Measurements from ENCODE around the gene THBD.

THBD gene

DNA sequence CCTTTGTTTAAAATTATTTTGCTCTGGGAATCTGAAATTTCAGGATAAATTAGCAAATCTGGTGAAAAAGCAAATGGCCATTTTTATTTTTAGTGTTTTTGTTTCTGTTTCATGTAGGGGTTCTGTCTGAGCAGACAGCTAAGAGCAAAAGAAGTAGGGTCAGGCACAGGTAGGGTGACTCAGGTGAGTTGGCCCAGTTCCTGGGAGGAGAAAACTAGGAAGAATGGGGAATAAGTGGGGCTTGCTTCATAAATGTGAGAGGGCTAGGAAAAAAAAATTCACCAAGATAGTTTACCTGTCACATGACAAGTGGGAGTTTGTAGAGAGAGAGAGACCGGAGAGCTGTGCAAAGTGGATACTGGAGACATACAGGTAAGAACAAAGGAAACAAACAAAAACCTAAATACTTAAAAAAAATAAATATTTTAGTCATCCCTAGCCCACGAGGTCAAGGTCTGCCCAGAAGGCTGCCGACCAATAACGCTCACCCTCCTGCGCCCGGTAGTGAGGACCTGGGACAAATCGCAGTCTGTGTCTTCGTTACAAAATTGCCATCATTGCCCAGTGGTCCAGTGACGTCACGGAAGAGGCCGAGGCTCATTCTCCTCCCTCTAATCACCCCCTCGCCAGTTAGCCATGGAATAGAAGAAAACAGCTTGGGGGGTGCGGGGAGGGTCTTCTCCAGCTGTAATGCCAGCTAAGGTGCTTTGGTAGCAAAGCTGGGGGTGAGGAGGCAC lies 2.3 kb downstream of the THBD start:
- Histone ChIP-seq H3K9me3 (ENCODE audit: control insufficient read depth, low read length) (no peaks in the 10 kb centered on the region), H3K4me1 (ENCODE audit: control insufficient read depth, insufficient read depth, low read length, poor library complexity, severe bottlenecking) (peaks cover 8% of the 10 kb centered on the region), H3K27ac (ENCODE audit: low read depth, low read length, severe bottlenecking) (no peak overlapping the region), H3K36me3 (ENCODE audit: control insufficient read depth, insufficient read depth, low read length) (peaks cover 2% of the 10 kb centered on the region), H3K4me3 (ENCODE audit: extremely low read depth, insufficient read depth, low read length, poor library complexity, severe bottlenecking) (peak overlapping the region; percentile 59)
- 82% methylated on average over 7 to 9 of the region's 13 CpGs for whole genome bisulfite sequencing, 2 experiments (ENCODE audit: insufficient coverage in 2 of 2)

DNA sequence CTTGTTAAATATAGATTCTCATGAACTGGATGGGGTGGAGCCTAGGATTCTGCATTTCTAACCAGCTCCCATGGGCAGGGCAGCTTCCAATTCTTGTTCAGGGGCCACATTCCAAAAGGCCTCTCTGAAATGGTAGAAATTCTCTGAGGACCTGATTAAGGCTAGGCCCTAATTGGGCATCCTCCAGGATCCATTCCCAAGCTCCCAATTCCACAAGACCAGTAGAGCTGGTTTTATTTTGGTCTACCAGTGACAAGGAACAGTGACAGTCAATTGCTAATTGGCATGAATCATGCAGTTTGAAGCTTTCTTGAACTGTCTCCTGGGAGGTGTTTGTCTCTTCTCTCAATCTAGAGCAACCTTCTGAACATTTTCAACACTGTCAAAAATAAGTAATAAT lies 3.0 kb downstream of the THBD start:
- H3K27ac ChIP-seq (ENCODE audit: low read depth, low read length, severe bottlenecking), result no peak overlapping the region
- peak overlapping the region; percentile 14 for H3K4me3 ChIP-seq (ENCODE audit: extremely low read depth, insufficient read depth, low read length, poor library complexity, severe bottlenecking)
- peaks cover 4% of the 10 kb centered on the region for H3K4me1 ChIP-seq (ENCODE audit: control insufficient read depth, insufficient read depth, low read length, poor library complexity, severe bottlenecking)
- no peaks in the 10 kb centered on the region for H3K9me3 ChIP-seq (ENCODE audit: control insufficient read depth, low read length)
- H3K36me3 ChIP-seq (ENCODE audit: control insufficient read depth, insufficient read depth, low read length), result peaks cover 2% of the 10 kb centered on the region

DNA sequence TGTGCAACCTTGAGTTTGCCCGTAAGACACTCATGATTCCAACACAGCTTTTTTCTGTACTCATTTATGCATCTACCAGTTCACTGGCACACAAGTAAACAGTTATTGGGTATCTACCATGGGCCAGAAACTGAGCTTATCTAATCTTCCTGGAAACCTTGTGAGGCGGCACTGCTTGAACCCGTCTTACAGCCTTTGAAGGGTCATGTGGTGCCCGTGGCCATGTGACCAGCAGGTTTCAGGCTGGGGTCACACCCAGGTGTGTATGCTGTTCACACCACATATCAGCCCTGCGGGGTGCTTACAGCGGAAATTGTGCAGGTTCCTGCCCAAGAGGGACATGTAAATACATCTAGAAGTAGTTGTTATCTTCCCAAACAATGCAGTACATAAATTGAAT lies 6.1 kb downstream of the THBD start:
- Histone ChIP-seq H3K4me3 (ENCODE audit: extremely low read depth, insufficient read depth, low read length, poor library complexity, severe bottlenecking) (no peak overlapping the region), H3K27ac (ENCODE audit: low read depth, low read length, severe bottlenecking) (no peak overlapping the region), H3K9me3 (ENCODE audit: control insufficient read depth, low read length) (no peaks in the 10 kb centered on the region), H3K36me3 (ENCODE audit: control insufficient read depth, insufficient read depth, low read length) (peaks cover 2% of the 10 kb centered on the region), H3K4me1 (ENCODE audit: control insufficient read depth, insufficient read depth, low read length, poor library complexity, severe bottlenecking) (peaks cover 11% of the 10 kb centered on the region)
- 84 to 91% methylated on average over 5 to 6 of the region's 6 CpGs for WGBS, 2 experiments (ENCODE audit: insufficient coverage in 2 of 2)

DNA sequence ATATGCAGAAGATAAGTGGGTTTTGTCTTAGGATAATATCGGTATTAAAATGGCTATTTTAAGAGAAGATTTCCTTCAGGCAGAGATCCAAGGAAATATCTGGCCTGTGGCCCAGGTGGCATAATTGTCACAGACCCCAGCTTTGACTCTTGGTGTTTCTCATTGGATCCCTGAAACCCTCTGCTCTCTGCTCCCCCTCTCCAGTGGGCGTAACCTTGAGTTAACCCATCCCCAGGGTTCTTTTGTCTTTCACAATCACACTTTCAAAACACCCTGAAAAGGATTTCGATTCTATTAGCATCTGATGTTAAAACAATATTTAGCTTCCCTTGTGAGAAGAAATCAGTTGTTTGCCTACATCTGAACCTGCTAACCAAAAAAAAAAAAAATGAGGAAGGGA lies 7.2 kb downstream of the THBD start:
- Histone ChIP-seq H3K27ac (ENCODE audit: low read depth, low read length, severe bottlenecking) (no peak overlapping the region), H3K9me3 (ENCODE audit: control insufficient read depth, low read length) (no peaks in the 10 kb centered on the region), H3K36me3 (ENCODE audit: control insufficient read depth, insufficient read depth, low read length) (peaks cover 2% of the 10 kb centered on the region), H3K4me1 (ENCODE audit: control insufficient read depth, insufficient read depth, low read length, poor library complexity, severe bottlenecking) (peaks cover 8% of the 10 kb centered on the region), H3K4me3 (ENCODE audit: extremely low read depth, insufficient read depth, low read length, poor library complexity, severe bottlenecking) (no peak overlapping the region)
- WGBS, 2 experiments (ENCODE audit: insufficient coverage in 2 of 2), result 60 to 72% methylated on average over 2 of the region's 3 CpGs

DNA sequence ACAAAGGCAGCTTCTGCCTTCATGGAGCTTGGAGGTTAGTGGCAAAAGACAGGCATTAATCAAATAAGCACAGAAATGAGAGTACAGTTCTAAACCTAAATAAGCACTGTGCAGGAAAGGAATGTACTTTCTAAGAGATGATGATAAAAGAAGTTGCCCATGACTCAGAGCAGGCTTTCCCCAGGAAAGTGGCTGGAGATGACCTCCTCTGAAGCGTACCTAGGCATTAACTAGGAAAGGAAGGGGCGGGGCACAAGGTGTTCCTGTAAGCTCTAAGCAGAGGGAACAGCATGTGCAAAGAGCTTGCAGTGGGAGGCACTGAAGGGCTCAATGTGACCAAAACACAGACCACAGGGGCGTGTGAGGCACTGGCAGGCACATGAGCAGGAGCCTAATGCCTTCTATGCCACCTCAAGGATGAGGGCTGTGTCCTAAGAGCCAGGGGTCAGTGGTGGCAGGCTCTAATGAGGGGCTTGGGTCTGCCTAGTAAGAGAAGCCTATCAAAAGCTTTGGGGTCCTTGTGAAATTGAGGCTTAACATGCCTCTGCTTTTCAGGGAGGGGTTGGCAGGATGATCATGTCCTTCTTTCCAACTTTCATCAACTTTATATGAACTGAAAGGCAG lies 9.5 kb downstream of the THBD start:
- Histone ChIP-seq H3K4me1 (ENCODE audit: control insufficient read depth, insufficient read depth, low read length, poor library complexity, severe bottlenecking) (peaks cover 8% of the 10 kb centered on the region), H3K36me3 (ENCODE audit: control insufficient read depth, insufficient read depth, low read length) (no peaks in the 10 kb centered on the region), H3K9me3 (ENCODE audit: control insufficient read depth, low read length) (no peaks in the 10 kb centered on the region), H3K27ac (ENCODE audit: low read depth, low read length, severe bottlenecking) (no peak overlapping the region), H3K4me3 (ENCODE audit: extremely low read depth, insufficient read depth, low read length, poor library complexity, severe bottlenecking) (no peak overlapping the region)
- WGBS, 2 experiments (ENCODE audit: insufficient coverage in 2 of 2), result 70 to 77% methylated on average over 3 of the region's 3 CpGs

DNA sequence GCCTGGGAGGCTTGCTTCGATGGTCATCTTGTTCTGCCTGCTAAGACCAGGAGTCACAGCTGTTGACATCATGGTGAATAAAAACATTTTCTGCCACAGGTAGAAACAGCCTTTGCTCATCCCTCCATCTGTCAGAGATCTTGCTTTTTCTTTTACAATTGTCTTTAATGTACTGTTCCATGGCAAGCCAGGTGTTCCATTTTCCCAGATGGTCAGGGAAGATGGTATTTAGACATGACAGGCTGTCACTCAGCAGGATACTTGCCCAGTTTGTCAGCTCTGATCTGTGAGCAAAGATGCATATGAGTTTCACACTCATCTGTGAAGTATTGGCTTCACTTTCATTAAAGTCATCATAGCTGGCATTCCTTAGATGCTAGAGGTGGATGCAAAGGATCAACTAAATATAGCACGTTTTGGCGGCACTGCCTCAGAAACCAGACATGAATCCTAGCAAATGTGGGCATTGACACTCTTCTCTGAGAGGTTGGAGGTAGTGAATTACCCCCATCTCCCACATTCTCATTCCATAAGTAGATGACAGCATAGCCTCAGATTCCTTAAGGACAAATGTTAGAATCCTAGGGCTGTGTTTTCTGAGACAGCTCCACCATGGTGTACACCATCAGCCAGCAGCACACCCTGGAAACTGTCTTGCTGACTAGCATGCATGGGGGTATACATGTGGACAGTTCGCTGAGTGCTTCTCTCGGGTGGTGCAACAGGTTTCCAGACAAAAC lies 10.2 kb downstream of the THBD start:
- Histone ChIP-seq H3K4me1 (ENCODE audit: control insufficient read depth, insufficient read depth, low read length, poor library complexity, severe bottlenecking) (peaks cover 8% of the 10 kb centered on the region), H3K27ac (ENCODE audit: low read depth, low read length, severe bottlenecking) (no peak overlapping the region), H3K4me3 (ENCODE audit: extremely low read depth, insufficient read depth, low read length, poor library complexity, severe bottlenecking) (no peak overlapping the region), H3K9me3 (ENCODE audit: control insufficient read depth, low read length) (no peaks in the 10 kb centered on the region), H3K36me3 (ENCODE audit: control insufficient read depth, insufficient read depth, low read length) (no peaks in the 10 kb centered on the region)
- 83 to 94% methylated on average over 2 to 3 of the region's 5 CpGs for WGBS, 2 experiments (ENCODE audit: insufficient coverage in 2 of 2)

DNA sequence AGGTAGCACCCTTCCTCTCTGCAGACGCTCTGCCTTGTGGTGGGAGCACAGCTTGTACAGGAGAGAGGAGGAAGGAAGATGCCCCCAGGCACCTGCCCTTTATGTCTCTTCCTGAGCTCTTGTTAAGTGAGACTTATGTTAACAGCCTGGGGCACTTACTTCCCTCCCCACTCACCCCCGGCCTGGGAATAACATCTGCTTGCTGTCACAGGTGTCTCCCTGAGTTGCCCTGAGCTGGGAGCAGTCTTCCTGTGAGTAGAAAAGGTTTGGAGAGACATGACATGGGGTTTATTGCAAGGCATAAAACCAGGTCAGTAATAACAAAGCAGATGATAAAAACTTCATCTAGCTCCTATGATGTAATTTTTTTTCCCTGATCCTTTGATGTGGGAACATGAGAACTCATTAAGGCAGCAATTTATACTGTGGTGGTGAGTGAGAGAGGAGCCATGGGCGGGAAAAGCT lies 12.4 kb downstream of the THBD start:
- Histone ChIP-seq H3K27ac (ENCODE audit: low read depth, low read length, severe bottlenecking) (no peak overlapping the region), H3K9me3 (ENCODE audit: control insufficient read depth, low read length) (no peaks in the 10 kb centered on the region), H3K4me3 (ENCODE audit: extremely low read depth, insufficient read depth, low read length, poor library complexity, severe bottlenecking) (no peak overlapping the region), H3K4me1 (ENCODE audit: control insufficient read depth, insufficient read depth, low read length, poor library complexity, severe bottlenecking) (peaks cover 8% of the 10 kb centered on the region), H3K36me3 (ENCODE audit: control insufficient read depth, insufficient read depth, low read length) (no peaks in the 10 kb centered on the region)
- WGBS, 2 experiments (ENCODE audit: insufficient coverage in 2 of 2), result 68% methylated on average over 2 of the region's 3 CpGs; no CpG with 5 or more reads in 1 of the 2 experiments

DNA sequence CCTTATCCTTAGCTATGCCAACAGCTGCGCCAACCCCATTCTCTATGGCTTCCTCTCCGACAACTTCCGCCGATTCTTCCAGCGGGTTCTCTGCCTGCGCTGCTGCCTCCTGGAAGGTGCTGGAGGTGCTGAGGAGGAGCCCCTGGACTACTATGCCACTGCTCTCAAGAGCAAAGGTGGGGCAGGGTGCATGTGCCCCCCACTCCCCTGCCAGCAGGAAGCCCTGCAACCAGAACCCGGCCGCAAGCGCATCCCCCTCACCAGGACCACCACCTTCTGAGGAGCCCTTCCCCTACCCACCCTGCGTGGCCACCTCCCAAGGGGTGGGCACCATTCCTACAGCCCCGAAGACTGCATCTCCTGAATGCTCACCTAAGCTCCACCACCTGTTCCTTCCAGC lies 13.1 kb downstream of the THBD start:
- H3K36me3 ChIP-seq (ENCODE audit: control insufficient read depth, insufficient read depth, low read length), result no peaks in the 10 kb centered on the region
- no peak overlapping the region for H3K4me3 ChIP-seq (ENCODE audit: extremely low read depth, insufficient read depth, low read length, poor library complexity, severe bottlenecking)
- no peaks in the 10 kb centered on the region for H3K9me3 ChIP-seq (ENCODE audit: control insufficient read depth, low read length)
- peaks cover 8% of the 10 kb centered on the region for H3K4me1 ChIP-seq (ENCODE audit: control insufficient read depth, insufficient read depth, low read length, poor library complexity, severe bottlenecking)
- H3K27ac ChIP-seq (ENCODE audit: low read depth, low read length, severe bottlenecking), result no peak overlapping the region
- 87 to 95% methylated on average over 6 to 9 of the region's 11 CpGs for WGBS, 2 experiments (ENCODE audit: insufficient coverage in 2 of 2)

DNA sequence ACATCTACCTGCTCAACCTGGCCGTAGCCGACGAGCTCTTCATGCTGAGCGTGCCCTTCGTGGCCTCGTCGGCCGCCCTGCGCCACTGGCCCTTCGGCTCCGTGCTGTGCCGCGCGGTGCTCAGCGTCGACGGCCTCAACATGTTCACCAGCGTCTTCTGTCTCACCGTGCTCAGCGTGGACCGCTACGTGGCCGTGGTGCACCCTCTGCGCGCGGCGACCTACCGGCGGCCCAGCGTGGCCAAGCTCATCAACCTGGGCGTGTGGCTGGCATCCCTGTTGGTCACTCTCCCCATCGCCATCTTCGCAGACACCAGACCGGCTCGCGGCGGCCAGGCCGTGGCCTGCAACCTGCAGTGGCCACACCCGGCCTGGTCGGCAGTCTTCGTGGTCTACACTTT lies 13.7 kb downstream of the THBD start:
- H3K27ac ChIP-seq (ENCODE audit: low read depth, low read length, severe bottlenecking), result no peak overlapping the region
- H3K4me1 ChIP-seq (ENCODE audit: control insufficient read depth, insufficient read depth, low read length, poor library complexity, severe bottlenecking), result peaks cover 8% of the 10 kb centered on the region
- H3K36me3 ChIP-seq (ENCODE audit: control insufficient read depth, insufficient read depth, low read length), result no peaks in the 10 kb centered on the region
- no peaks in the 10 kb centered on the region for H3K9me3 ChIP-seq (ENCODE audit: control insufficient read depth, low read length)
- 95 to 96% methylated on average over 37 of the region's 41 CpGs for WGBS, 2 experiments (ENCODE audit: insufficient coverage in 2 of 2)
- no peak overlapping the region for H3K4me3 ChIP-seq (ENCODE audit: extremely low read depth, insufficient read depth, low read length, poor library complexity, severe bottlenecking)

DNA sequence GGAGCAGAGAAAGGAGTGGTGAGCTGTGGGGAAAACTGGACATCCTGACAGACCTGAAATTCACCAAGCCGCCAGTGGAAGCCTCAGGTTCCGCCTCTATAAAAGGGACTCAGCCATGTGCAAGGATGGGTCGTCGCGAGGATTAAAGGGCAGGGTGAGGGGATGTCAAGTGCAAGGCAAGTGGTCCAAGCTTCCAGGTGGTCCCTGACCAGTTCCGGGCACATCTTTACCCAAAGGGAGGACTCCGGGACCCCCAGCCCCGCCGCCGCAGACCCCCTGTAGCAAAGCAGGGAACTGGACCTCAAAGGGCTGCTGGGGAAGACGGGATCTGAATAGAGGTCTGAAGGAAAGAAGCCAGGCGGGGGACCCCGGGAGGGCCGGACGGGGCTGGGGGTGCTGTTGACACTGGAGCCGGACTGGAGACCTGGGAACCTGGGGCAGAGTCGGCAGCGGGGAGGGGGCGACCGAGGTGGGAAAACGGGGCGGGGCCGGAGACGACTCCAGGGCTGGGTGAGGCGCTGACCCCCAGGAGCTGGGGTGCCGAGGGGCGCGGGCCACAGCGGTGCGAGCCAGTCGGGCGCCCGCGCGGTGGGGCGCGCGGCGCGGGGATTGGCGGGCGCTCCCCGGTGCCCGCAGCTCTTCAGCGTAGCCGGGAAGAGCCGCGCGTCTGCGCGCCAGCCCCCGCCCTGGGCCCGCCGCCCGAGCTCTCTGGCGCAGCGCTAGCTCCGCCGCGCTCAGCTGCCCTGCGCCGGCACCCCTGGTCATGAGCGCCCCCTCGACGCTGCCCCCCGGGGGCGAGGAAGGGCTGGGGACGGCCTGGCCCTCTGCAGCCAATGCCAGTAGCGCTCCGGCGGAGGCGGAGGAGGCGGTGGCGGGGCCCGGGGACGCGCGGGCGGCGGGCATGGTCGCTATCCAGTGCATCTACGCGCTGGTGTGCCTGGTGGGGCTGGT lies 14.5 kb downstream of the THBD start, which contains the start of gene SSTR4:
TSS of gene SSTR4 (plus strand) at position 592 of the 951 bp plus-strand sequence. CDS start at position 764, 172 bp downstream.
- WGBS, 2 experiments (ENCODE audit: insufficient coverage in 2 of 2), result 28 to 32% methylated on average over 43 to 83 of the region's 83 CpGs
- peaks cover 8% of the 10 kb centered on the region for H3K4me1 ChIP-seq (ENCODE audit: control insufficient read depth, insufficient read depth, low read length, poor library complexity, severe bottlenecking)
- no peaks in the 10 kb centered on the region for H3K36me3 ChIP-seq (ENCODE audit: control insufficient read depth, insufficient read depth, low read length)
- H3K9me3 ChIP-seq (ENCODE audit: control insufficient read depth, low read length), result no peaks in the 10 kb centered on the region
- H3K27ac ChIP-seq (ENCODE audit: low read depth, low read length, severe bottlenecking), result no peak within 1 kb of the TSS
- no peak within 1 kb of the TSS for H3K4me3 ChIP-seq (ENCODE audit: extremely low read depth, insufficient read depth, low read length, poor library complexity, severe bottlenecking)
